Gastrocnemius medialis (tissue), 4 donors: ENCODE data around the gene ANKS1B. TPM values are rescaled to one million over a fixed set of nuclear protein-coding genes. Genes with fewer than 3 reads are reported as not detected.

Experiments
- ATAC-seq, 2 donors: fragments of 150-250 bp; one replicate each; pipeline ENCODE4 v1.9.1; 2016
- DNase-seq, 2 donors: peaks; one replicate each; pipeline ENCODE4 v3.0.0-alpha.2; 2019
- H3K27ac ChIP-seq, 4 donors: fragments of 200-600 bp; sonication (generic); 1 replicate in 1 of 4; 2 replicates in 3 of 4; pipeline ENCODE4 v1.5.1; 2016 to 2018; ENCODE audit warnings: mild to moderate bottlenecking in 2 of 4, moderate library complexity in 1 of 4
- H3K27me3 ChIP-seq, 3 donors: fragments of 200-600 bp; sonication (generic) in 2 of 3; 1 replicate in 1 of 3; 2 replicates in 2 of 3; pipeline versions ENCODE4 v1.5.1 to v1.6.0; 2016 to 2019; ENCODE audit warnings: mild to moderate bottlenecking in 1 of 3, moderate library complexity in 1 of 3
- H3K36me3 ChIP-seq, 2 donors: fragments of 200-600 bp; sonication (generic) in 1 of 2; one replicate each; pipeline ENCODE4 v1.5.1; 2017 to 2018
- H3K4me1 ChIP-seq, 2 donors: fragments of 200-600 bp; sonication (generic) in 1 of 2; one replicate each; pipeline ENCODE4 v1.5.1; 2016 to 2017; ENCODE audit warnings: mild to moderate bottlenecking in 2 of 2
- H3K4me3 ChIP-seq, 4 donors: fragments of 200-600 bp; sonication (generic) in 3 of 4; 1 replicate in 1 of 4; 2 replicates in 3 of 4; pipeline ENCODE4 v1.5.1; 2016 to 2019; ENCODE audit warnings: mild to moderate bottlenecking in 2 of 4
- H3K9me3 ChIP-seq, 3 donors: fragments of 200-600 bp; sonication (generic) in 2 of 3; 1 replicate in 1 of 3; 2 replicates in 2 of 3; pipeline ENCODE4 v1.5.1; 2016 to 2019
- POLR2A ChIP-seq, 2 donors: fragments of 450-650 bp; IDR thresholded peaks; one replicate each; pipeline ENCODE4 v1.6.1; 2017; ENCODE audit warnings: antibody characterized with exemption in 2 of 2, mild to moderate bottlenecking in 2 of 2, moderate library complexity in 2 of 2
- in situ Hi-C, 4 donors: fragments of 200-750 bp; cut with MboI; loops; one replicate each; pipeline versions ENCODE4 v1.15.0 to v1.8.0; 2017; ENCODE audit warnings: low sequenced_read_pairs in 4 of 4
- intact Hi-C: fragments of 100-400 bp; cut with DNase I; formaldehyde crosslinking; loops from one replicate; pipeline ENCODE4 v1.15.1; 2023; ENCODE audit warnings: low total_unique reads
- total RNA-seq, 4 donors: library from RNA; depleted of rRNA; stranded (reverse); fragments of >200 nt; gene quantifications; one replicate each; pipeline versions ENCODE4 v1.1.0 to v1.2.3, GENCODE V29; 2016
- TF ChIP-seq, protein P1 (sequence below), 5 experiments: fragments of 450-650 bp in 3 of 5; fragments of 200-600 bp in 2 of 5; sonication (generic) in 2 of 5; IDR thresholded peaks in 4 of 5; conservative IDR thresholded peaks in 1 of 5; 1 replicate in 4 of 5; 2 replicates in 1 of 5; pipeline ENCODE4 v1.5.1; 2016 to 2019; ENCODE audit warnings: antibody characterized with exemption in 5 of 5, mild to moderate bottlenecking in 3 of 5, moderate library complexity in 3 of 5

The ANKS1B gene
- total RNA-seq, 4 donors from 2014 or later = 3.9 to 14.5 (median 5.7) TPM

DNA sequence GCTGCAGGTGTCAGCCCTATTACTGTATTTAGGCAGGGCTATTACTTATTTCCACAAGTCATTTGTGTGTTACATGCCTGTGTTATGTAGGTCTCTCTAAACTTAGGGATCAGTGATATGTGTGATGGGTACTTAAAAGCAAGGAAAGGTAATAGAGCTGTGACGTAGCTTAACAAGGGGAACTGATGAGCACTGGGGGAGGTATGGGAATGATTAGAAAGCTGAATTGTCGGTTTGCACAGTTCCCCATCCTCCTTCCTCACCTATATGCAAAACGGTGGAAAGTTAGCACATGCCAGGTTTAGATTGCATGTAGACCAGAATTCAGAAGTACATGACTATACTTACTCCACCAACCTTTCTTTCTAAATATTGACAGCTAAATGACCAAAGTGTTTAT, 831.4 kb downstream of the ANKS1B start:
- no peaks in the 10 kb centered on the region for H3K9me3 ChIP-seq
- in situ Hi-C loops (no loop called here), intact Hi-C loops (no loop called here)
- no peaks in the 10 kb centered on the region for H3K27me3 ChIP-seq
- DNase-seq = no peak
- H3K27ac ChIP-seq = no peak overlapping the region
- ATAC-seq = no peak
- TF ChIP-seq, protein P1, sequence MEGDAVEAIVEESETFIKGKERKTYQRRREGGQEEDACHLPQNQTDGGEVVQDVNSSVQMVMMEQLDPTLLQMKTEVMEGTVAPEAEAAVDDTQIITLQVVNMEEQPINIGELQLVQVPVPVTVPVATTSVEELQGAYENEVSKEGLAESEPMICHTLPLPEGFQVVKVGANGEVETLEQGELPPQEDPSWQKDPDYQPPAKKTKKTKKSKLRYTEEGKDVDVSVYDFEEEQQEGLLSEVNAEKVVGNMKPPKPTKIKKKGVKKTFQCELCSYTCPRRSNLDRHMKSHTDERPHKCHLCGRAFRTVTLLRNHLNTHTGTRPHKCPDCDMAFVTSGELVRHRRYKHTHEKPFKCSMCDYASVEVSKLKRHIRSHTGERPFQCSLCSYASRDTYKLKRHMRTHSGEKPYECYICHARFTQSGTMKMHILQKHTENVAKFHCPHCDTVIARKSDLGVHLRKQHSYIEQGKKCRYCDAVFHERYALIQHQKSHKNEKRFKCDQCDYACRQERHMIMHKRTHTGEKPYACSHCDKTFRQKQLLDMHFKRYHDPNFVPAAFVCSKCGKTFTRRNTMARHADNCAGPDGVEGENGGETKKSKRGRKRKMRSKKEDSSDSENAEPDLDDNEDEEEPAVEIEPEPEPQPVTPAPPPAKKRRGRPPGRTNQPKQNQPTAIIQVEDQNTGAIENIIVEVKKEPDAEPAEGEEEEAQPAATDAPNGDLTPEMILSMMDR (IDR thresholded peaks at IDR 0.05 in 4 of 5, conservative IDR thresholded peaks at IDR 0.05 in 1 of 5) = no peak
- TF ChIP-seq POLR2A (IDR thresholded peaks at IDR 0.05) = no peak
- H3K4me1 ChIP-seq = no peaks in the 10 kb centered on the region
- H3K4me3 ChIP-seq = no peak overlapping the region
- no peaks in the 10 kb centered on the region for H3K36me3 ChIP-seq

DNA sequence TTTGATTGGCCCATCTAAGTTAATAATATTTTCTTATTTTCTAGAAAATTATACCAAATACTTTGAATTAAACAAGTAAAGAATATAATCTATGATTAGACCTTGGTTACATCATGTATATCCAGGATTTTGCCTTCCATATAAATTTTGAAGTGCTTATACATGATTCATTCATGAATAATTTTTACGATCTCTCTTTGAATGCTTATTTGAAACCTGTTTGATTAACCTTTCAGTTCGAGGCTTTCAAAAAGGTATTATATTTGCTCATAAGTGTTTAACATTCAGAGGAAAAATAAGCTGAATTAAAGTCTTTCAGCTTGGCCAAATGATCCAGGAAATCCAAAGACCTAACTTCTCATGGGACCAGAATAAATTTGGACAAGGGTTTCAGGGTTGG, 832.4 kb downstream of the ANKS1B start:
- no peaks in the 10 kb centered on the region for H3K27me3 ChIP-seq
- no peak for DNase-seq
- no peaks in the 10 kb centered on the region for H3K36me3 ChIP-seq
- no peaks in the 10 kb centered on the region for H3K4me1 ChIP-seq
- ATAC-seq = no peak
- TF ChIP-seq POLR2A (IDR thresholded peaks at IDR 0.05) = no peak
- TF ChIP-seq, protein P1 (IDR thresholded peaks at IDR 0.05 in 4 of 5, conservative IDR thresholded peaks at IDR 0.05 in 1 of 5) = no peak
- intact Hi-C loops = no loop called here
- no peak overlapping the region for H3K4me3 ChIP-seq
- in situ Hi-C loops = no loop called here
- no peaks in the 10 kb centered on the region for H3K9me3 ChIP-seq
- H3K27ac ChIP-seq = no peak overlapping the region

DNA sequence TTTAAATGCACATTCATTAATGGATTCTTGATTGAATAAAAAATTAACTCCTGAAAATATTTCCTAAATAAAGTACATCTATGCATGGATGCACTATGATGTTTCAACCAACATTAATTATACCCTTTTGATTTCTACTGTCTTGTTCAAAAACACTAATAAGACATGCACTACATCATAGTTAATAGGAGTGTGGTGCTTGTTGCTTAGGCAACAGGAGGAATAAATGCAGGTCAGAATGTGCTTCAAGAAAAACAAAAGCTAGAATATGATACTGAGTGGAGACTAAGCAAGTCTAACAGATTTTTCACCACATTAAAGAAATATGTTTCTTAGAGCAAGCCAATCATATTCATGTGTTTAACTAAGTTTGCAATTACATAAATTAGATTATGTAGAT, 833.0 kb downstream of the ANKS1B start:
- no peak overlapping the region for H3K4me3 ChIP-seq
- no peaks in the 10 kb centered on the region for H3K4me1 ChIP-seq
- H3K27me3 ChIP-seq = no peaks in the 10 kb centered on the region
- in situ Hi-C loops (no loop called here), intact Hi-C loops (no loop called here)
- no peak for ATAC-seq
- H3K9me3 ChIP-seq = no peaks in the 10 kb centered on the region
- no peaks in the 10 kb centered on the region for H3K36me3 ChIP-seq
- H3K27ac ChIP-seq = no peak overlapping the region
- no peak for DNase-seq
- TF ChIP-seq POLR2A (IDR thresholded peaks at IDR 0.05) = no peak
- TF ChIP-seq, protein P1 (IDR thresholded peaks at IDR 0.05 in 4 of 5, conservative IDR thresholded peaks at IDR 0.05 in 1 of 5) = no peak

DNA sequence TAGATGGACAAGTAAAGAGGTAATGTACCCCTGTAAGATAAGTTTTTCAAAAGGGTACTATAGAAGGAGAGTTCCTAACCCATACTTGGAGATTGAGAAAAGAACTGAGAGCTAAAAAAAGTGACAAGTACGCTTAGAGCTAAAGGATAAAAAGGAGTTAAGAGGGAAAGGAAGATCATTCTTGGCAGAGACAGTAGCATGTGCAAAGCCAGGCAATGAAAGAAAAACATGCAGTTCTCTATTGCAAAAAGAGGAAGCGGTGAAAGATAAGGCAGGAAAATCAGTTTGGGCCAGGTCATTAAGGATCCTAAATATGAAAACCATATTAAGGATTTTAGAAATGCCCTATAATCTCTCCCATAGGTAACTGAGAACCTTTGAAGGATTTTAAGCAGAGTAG, 837.6 kb downstream of the ANKS1B start:
- Histone ChIP-seq H3K27ac (no peak overlapping the region), H3K9me3 (no peaks in the 10 kb centered on the region), H3K4me3 (no peak overlapping the region), H3K27me3 (no peaks in the 10 kb centered on the region), H3K36me3 (no peaks in the 10 kb centered on the region), H3K4me1 (no peaks in the 10 kb centered on the region)
- ATAC-seq (no peak), DNase-seq (no peak)
- in situ Hi-C loops (no loop called here), intact Hi-C loops (no loop called here)
- TF ChIP-seq, protein P1 (IDR thresholded peaks at IDR 0.05 in 4 of 5, conservative IDR thresholded peaks at IDR 0.05 in 1 of 5) = no peak
- TF ChIP-seq POLR2A (IDR thresholded peaks at IDR 0.05) = no peak

DNA sequence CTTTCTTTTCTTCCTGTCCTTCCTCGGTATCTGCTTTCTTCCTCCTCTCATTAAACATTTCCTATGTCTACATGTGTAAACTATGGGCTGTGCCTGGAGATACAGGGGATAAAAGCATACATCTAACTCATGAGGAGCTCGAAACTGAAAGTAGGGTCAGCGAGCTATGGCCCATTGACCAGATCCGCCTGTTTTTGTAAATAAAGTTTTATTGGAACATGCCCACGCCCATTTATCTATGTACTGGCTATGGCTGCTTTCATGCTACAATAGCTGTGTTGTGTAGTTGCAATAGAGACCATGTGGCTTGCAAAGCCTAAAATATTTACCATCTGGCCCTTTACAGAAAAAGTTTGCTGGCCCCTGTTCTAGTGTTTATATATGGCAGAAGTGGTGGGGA, 838.0 kb downstream of the ANKS1B start:
- TF ChIP-seq POLR2A (IDR thresholded peaks at IDR 0.05) = no peak
- TF ChIP-seq, protein P1 (IDR thresholded peaks at IDR 0.05 in 4 of 5, conservative IDR thresholded peaks at IDR 0.05 in 1 of 5) = no peak
- Histone ChIP-seq H3K4me3 (no peak overlapping the region), H3K27me3 (no peaks in the 10 kb centered on the region), H3K27ac (no peak overlapping the region), H3K36me3 (no peaks in the 10 kb centered on the region), H3K4me1 (no peaks in the 10 kb centered on the region), H3K9me3 (no peaks in the 10 kb centered on the region)
- DNase-seq = no peak
- in situ Hi-C loops = no loop called here
- ATAC-seq = no peak
- intact Hi-C loops = no loop called here
